Fibroblast of skin of back (primary cell): ENCODE results near the gene ADGRL3.

Source experiments
- DNase-seq: peaks from one replicate; pipeline ENCODE4 v3.0.0-alpha.2; 2013

ADGRL3 gene

DNA sequence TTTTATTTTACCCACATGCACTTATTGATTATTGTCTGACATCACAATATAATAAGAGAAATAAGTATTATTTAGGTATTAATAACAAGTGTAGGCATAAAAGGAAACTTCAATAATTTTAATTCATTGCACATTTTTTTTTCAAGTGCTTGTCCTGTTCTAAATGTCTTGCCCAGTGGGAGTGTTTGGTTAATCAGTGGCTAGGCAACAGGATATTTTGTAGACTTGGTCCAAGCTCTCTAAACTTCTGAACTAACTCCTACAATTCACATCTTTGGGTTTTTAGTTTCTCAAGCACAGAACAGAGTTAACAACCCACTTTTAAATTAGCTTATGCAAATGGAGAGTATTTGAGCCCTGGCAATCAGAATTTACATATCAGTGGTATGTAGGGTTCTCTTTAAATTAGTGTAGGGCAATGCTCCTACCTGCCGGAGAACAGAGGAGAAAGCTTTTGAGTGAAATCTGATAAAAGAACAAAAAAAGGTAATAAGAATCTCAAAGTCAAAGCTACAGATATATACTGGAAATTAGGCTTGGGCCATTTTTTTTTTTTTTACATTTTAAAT, 353.5 kb downstream of the ADGRL3 start:
- no peak for DNase-seq

DNA sequence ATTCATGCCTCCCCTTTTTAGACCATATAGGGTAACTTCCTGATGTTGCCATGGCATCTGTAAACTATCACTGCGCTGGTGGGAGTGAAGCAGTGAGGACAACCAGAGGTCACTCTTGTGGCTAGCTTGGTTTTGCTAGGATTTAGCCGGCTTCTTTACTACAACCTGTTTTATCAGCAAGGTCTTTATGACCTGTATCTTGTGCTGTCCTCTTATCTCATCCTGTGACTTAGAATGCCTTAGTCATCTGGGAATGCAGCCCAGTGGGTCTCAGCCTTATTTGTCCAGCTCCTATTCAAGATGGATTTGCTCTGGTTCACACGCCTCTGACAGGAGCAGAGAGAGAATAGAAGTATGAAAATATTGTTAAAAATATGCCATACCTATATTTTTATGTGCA, 355.7 kb downstream of the ADGRL3 start:
- DNase-seq, result peak; percentile 53

DNA sequence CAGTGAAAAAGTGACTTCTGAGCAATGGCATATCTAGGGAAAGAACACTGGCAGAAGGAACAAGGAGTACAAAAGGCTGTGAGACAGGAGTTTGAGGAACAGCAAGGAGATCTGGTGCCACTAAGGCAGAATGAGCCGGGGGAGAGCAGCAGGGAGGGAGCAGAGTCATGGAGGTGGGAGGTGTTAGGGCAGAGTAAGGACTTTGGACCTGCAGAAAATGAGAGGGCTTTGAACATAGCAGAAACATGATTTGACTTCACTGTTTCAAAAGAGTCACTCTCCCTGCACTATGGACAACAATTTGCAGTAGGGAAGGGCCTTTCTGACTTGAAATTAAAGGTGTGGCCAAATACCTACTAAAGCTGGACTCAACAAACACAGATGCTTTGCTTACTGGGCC, 356.2 kb downstream of the ADGRL3 start:
- DNase-seq, result no peak

DNA sequence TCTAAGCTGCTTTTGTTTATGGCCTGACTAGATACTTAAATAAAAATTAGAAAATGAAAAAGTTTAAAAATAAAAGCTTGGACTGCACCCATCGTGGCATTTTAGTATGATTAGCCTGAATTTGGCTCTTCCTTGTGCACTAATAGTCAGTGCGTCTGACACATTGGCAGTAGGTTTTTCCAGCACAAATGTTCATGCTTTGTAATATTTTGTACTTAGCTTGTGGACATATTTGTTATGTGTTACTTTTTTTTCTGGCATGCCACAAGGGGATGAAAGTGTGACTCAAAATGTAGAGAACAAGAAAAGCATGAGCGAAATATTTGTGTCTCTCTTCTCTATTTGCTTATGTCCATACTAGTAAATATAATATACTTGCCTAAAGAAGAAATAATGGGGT, 359.3 kb downstream of the ADGRL3 start:
- DNase-seq, result no peak

DNA sequence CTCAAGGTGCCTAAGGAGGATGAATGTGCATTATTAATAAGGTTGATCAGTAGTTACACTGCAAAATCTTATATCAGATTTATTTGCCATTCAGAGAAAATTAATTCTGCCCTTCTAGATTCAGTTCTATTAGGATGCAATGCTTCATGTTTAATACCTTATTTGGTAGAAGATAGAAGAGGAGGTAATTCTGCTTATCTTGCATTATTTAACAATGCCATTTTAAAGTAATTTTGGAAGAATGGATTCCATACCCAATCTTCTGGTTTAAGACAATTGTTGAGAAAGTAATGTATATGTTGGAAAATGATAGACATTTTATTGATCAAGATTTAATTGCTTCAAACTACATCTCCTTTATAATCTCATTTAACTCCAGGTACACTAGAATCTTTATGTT, 360.9 kb downstream of the ADGRL3 start:
- no peak for DNase-seq

DNA sequence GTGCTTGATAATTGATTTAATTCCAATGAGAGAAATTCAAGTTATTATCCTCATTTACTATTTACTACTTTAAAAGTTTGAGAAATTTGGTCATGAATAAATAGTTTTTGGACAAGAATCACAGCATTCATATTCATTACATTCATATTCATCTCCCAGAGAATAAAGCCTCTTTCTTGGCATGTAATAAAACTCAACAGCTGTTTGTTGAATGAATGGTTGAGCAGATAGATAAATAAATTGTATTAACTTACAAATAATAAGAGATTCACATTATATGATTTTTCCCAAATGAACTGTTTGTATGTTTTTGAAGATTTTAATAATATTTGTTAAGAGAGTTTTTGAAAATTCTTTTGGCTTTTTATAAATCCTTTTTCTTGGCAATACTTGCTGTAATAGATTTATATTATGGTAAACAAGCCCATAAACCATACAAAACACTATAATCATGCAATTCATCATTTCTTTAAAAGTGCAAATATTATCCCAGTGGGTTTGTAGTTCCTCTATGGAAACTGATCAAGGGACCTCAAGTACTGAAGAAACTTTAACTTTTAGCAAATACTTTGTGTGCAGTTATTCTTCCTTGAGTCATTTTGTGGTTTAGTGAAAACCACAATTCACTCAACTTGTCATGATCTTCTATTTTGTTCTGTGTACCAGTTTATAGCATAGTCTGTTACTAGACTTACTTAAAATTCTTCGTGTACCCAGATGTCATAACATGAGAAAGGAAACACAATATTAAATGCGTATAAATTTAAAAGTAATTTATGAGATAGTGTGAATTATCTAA, 371.8 kb downstream of the ADGRL3 start:
- DNase-seq, result peak; percentile 79

DNA sequence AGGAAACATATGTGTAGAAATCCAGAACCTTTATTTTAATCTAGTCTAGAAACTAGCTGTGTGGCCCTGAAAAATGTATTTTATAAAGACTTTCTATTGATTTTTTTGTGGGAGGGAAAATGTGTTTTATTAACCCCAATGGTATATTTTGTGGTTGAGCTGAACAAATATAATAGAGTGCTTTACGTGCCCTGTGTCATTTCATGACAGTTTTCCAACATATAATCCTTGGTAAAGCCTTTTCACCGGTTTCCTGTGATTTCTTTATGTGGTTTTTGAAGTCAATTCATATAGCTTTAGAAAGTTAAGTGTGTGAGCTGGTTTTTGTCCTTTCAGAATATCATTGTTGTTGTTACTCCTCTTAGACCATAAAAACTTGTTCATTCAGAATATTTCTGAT, 375.7 kb downstream of the ADGRL3 start:
- DNase-seq, result no peak

DNA sequence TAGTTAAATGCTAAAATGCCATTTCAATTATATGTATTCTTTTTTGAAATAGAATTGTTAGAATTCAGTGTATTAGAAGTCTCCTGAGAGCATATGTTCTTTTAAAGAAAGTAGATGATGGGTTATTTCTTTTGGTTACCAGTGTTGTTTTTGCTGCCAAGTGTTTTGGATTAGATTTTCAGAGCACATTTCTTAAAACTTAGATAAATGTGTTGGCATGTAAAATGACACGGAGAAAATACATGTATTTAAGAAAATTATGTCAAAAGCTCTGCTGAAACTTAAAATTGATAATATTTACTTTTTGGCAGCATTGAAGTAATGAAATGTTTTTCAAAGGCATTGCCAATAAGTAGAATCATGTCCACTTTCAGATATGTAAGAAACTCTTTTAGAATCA, 379.7 kb downstream of the ADGRL3 start:
- no peak for DNase-seq

DNA sequence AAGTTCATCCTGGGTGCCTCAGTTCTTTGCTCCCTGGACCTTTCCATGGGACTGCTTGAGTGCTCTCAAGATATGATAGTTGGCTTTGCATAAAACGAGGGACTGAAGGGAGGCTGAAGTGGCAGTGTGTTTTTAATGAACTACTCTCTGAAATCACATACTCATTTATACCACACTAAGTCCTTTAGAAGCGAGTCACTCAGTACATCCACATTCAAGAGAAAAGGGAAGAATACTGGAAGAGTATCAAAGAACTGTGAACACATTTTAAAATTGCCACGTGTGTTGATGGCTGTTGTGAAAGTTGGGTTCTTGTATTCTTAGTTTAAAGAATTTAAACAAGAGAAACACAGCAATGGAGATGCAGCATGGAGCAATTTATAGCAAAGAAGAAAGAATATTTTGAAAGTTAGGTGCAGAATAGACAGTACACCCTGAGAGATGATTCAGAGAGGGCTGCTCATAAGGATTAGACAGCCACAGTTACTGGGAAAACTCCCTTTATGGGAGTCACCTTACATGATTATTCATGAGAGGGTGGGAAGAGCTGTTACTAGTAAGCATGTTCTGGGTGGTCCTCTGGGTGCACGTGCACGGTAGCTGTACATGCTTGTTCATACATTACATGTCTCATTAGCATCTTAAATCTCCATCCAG, 380.7 kb downstream of the ADGRL3 start:
- peak; percentile 56 for DNase-seq

DNA sequence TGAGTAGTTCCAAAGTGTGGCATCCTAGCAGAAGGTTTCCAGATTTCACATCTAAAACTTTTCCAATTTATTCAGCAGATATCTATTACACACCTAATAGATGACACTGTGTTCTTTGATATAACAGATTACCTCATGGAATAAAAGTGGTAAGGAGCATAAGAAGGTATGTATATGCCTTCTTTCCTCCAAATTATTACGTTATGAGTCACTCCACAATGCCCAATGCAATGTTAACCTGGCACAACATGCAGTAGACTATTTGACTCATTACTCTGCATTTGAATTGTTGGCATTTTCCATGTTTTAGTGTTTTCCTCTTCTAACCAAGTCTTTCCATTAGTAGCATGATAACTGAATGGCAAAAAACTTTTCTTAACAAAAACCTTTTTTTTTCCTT, 383.6 kb downstream of the ADGRL3 start:
- peak; percentile 74 for DNase-seq

DNA sequence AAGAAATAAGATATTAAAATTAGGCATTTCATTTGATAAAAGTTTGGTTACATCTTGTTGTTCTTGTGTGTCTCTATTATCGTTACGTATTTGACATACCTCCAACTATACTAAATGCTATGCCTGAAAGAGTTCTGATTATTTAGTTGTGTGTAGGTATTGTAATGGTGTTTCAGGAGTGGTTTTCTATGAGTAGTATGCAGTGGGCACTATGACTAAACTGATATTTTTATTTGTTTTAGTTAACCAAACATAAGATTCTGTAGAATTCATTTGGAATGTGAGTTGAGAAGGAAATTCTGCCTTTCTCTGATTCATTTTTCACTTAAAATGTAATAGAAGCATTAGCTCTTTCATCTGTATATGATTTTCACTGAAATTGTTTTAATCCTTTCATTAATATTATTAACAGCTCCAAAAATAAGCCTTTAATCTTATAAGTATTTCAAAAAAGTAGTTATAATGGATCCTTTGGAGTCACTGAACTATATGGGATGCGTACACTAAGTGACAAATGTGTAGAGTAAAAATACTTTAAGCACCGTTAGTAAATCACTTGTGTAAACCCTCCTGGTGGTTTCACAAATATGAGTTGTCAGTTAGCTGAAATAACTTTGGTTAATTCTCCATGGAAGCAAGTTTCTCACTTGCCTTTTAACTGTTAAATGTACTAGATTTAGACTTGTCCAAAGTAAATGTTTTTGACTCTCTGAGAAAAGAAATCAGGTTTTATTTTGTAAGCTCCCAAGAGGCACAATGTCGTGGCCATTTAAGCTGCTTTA, 388.7 kb downstream of the ADGRL3 start:
- peak; percentile 13 for DNase-seq

DNA sequence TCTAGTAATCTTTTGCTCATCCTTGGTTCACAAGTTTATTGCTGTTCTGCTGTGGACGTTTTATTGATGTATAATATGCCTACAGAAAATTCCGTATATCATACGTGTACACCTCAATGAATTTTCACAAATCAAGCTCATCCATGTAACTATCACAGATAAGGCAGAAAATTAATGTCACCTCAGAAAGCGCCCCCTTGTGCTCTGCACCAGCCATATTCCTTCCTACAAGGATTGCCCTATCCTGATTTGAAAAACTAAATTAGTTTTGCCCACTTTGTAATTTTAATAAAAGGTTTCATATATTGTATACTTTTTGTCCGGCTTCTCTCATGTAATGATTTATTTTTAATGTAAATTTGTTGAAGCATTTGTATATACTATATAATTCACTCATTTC, 390.8 kb downstream of the ADGRL3 start:
- DNase-seq, result no peak

DNA sequence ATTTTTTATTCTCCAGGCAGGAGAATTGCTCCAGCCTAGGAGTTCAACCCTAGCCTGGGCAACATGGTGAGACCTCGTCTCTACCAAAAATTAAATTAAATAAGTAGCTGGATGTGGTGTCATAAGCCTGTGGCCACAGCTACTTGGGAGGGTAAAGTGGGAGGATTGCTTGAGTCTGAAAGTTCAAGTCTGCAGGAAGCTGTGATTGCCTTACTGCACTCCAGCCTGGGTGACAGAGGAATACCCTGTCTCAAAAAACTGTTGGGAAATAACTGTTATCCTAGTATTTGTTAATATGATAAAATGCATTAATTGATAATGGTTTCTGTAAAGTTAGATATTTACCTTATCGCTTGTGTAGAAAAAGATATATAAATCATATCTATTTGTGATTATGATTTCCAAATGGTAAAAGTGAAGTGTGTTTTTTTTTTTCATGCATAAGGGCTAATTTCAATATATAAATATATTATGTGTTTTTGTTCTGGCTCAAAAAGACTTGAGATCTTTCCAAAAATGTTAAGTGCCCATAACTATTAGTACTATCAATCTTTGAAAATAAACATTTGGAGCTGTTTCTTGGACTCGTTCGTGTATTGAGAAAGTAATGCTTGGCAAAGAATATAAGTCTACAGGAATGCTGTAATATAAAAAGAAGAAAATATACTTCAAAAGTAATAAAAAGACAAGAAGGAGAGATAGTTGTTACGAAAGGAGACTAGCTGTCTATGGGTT, 396.6 kb downstream of the ADGRL3 start:
- DNase-seq, result no peak

DNA sequence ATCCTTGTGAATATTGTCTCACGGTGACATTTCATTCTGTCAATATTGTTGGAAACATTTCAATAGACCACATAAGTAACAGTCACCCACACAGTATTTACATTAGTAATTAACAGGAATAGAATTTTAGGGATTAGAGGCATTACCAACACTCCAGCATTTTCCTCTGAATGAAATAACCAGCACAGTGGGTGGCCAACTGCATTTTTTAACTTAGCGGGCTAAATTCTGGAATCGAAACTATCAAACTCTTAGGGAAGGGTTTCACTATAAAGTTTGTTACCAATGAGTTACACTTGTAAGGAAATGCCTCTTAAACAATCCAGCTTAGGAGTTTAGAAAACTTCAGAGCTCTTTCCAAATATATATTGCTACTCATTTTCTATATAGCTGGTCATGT, 403.0 kb downstream of the ADGRL3 start:
- DNase-seq, result peak; percentile 47

DNA sequence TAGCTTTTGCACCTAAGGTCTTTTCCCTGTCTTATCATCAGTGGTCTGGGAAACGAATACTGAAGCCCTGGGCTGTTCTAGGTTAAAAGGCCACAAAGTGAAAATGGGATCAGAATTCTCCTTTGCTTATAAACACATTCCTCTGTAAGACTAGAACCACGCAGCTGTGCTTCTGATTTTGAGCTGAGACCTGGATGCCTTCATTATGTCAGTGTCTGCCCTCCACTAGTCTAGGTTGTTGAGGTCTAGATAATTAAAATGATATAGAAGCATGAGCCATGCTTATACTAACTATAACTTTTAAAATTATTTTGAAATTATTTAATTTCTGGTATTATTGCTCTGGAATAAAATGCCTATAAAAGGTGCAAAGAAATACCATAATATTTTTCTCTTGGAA, 403.9 kb downstream of the ADGRL3 start:
- DNase-seq, result no peak

DNA sequence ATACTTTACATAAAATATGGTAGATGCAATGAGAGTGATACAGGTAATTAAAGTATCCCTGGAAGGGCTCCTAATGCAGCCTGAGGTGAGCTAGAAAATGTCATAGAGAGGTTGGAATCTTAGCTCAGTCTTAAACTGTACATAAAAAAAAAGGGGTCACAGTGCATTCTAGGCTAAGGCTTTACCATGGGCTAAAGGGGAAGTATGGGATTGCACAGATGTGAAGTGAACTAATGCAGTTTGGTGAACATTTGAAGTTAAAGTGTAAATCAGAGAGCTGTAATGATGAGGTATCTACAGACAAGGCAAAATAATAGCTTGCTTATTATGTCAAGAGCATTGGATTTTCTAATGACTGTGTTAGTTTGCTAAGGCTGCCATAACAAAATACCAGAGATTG, 405.9 kb downstream of the ADGRL3 start:
- DNase-seq, result no peak

DNA sequence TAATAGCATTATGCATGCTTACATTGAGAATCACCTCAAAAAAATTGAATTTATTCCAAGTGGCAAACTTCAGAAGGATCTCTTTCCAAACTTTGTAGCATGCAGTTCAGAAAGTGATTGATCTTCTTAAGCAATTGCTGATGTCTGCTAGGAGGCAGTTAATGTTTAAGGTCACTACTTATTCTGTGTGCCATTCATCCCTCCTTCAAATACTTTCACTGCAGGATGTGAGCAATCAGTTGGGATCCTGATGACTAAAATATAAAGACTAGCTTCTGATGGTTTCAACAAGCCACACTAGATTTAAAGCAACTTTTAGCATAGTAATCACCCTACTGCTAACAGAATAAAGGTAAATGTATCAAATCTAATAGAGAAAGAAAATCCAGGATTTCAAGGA, 414.1 kb downstream of the ADGRL3 start:
- DNase-seq, result peak; percentile 51

DNA sequence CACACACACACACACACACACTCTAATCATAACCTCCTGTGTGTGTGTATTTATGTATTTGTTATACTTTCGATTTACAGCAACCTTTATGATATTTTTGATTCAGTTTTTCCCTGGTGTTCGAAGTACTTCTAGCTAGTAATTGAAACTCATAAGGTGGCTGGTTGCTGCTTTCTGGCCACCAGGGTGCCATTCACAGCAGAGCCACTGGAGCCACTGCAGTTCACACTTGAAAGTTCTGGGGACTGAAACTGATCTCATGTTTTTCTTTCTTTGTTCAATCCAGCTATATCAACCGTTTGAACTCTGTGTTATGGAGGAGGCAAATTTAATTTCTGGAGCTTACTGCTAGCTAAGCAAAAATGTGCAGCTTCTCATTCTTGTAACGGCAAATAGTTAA, 419.4 kb downstream of the ADGRL3 start:
- DNase-seq, result no peak

DNA sequence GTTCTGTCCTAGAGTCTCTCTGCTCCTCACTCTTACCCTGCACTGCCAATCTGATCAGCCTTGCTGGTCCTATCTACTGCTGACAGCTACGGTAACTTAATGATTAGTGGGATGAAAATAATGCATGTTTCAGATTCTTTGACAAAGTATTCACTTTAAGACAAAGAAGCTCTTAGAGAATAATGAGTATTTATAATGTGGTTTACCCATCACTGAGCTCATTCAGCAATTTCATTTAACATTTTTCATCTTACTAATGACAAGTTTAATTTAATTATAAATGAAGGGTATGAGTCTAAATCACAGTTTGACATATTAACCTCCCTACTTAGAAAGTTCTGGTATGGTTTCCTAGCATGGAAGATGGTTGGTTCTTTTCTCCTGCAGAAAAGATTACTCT, 428.2 kb downstream of the ADGRL3 start:
- DNase-seq, result no peak

DNA sequence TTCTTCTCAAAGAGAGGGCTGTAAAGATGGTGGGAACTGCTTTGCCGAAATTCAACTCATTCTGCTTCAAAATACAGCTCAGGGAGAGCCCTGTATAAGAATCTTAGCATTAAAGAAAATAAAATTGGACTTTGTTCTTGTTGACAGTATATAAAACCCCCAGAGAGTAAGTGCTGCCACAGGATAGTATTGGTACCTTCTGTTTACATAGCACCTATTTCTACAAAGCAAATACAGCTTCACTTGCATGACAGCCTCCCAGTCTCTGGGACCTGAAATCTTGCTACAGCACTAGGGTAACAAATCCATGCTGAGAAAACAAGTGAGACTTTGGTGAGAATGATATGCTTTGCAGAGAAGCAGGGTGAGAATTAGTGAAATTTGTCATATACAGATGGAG, 428.6 kb downstream of the ADGRL3 start:
- no peak for DNase-seq

DNA sequence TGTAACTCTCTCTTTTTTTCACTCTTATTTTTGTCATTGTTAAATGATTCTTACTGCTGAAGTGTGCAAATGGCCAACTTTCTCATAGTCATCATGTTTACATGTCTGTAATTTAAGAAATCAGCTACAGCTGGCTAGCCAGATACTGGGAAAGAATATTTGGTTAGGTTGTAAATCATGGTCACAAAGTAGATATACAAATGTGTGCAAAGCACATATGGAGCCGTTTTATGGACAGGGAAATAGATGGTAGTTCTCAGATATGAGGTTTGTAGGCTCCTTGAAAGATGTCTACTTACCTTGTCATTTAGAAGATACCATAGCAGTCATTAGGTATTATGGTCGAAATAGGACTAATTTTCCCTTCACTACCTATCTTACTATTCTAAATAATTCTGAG, 430.4 kb downstream of the ADGRL3 start:
- DNase-seq, result no peak

DNA sequence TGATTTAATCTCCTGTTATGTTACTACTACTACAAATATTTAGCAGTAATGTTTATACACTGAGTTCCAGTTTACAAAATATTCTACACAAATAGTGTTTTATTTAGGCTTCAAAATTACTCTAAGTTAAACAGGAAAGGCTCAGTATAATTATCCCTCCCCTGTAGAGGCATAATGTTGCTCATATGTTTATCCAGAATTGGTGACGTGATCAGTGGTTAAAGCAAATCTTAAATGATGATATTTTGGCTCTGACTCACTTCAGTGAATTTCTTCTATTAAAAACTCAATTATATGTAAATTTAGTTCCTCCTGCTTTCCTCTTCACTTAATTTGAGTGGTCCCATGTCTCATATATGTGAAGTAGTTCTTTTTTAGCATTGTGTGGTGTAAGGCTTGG, 438.5 kb downstream of the ADGRL3 start:
- peak; percentile 76 for DNase-seq
